Stimulated activated CD4-positive, alpha-beta T cell treated with anti-CD3 and anti-CD28 coated beads, Interleukin-15, amount 100 ng/mL, for 24 hours (primary cell): ENCODE results near the gene RNASET2.
"Not testable (repeated sequence)": the region's sequence is repeated elsewhere in the genome, so short reads cannot be mapped to it uniquely, and the experiment has no call there.

Experiments used
- DNase-seq: peaks from one replicate; pipeline ENCODE4 v3.0.0-alpha.2; 2020

RNASET2 gene

GRCh38 chr6:166900130-166900708 lies 56.1 kb downstream of the RNASET2 start:
- DNase-seq: no peak

DNA sequence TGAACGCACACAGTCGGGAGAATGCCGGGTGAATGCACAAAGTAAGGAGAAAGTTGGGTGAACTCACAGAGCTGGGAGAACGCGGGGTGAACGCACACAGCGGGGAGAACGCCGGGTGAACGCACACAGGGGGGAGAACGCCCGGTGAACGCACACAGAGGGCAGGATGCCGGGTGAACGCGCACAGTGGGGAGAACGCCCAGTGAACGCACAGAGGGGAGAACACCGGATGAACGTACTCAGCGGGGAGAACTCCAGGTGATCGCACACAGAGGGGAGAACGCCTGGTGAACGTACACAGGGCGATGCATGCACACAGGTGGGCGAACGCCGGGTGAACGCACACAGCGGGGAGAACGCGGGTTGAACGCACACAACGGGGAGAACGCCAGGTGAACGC lies 57.4 kb downstream of the RNASET2 start:
- DNase-seq: no peak

- DNase-seq: not testable (repeated sequence)
These were observed 61.7 kb downstream of the RNASET2 start for GRCh38 chr6:166894614-166895013.

- not testable (repeated sequence) for DNase-seq
These were observed 63.9 kb downstream of the RNASET2 start for GRCh38 chr6:166892472-166892871.

DNA sequence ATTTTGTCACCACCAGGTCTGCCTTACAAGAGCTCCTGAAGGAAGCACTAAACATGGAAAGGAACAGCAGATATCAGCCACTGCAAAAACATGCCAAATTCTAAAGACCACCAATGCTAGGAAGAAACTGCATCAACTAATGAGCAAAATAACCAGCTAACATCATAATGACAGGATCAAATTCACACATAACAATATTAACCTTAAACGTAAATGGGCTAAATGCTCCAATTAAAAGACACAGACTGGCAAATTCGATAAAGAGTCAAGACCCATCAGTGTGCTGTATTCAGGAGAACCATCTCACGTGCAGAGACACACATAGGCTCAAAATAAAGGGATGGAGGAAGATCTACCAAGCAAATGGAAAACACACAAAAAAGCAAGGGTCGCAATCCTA lies 69.6 kb downstream of the RNASET2 start:
- DNase-seq: not testable (repeated sequence)

GRCh38 chr6:166884958-166885357 lies 71.4 kb downstream of the RNASET2 start:
- DNase-seq: not testable (repeated sequence)

DNA sequence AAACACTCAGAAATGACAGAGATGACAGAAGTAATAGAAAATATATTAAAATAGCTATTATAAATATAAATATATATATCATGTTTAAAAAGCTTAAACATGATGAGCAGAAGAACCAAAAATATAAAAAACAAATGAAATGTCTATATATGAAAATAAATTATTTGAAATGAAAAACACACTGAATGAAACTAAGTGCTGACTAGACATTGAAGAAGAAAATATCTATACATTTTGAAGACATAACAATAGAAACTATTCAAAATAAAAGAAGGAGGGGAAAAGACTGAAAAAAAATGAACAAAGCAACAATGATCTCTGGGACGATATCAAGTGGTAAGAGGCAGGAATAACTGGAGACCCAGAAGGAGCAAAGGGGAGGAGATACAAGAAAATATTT lies 76.8 kb downstream of the RNASET2 start:
- DNase-seq: no peak
